Uterus (tissue), 2 donors: Measurements from ENCODE around the gene SP110.

Experiments used
- CTCF ChIP-seq, 4 experiments: fragments of 200-600 bp in 2 of 4; fragments of 450-650 bp in 2 of 4; sonication (generic) in 2 of 4; IDR thresholded peaks; one replicate each; pipeline ENCODE4 v1.5.1; 2016 to 2019; ENCODE audit warnings: antibody characterized with exemption in 4 of 4, mild to moderate bottlenecking in 2 of 4, moderate library complexity in 1 of 4
- POLR2A ChIP-seq, 2 donors: fragments of 450-650 bp; IDR thresholded peaks; one replicate each; pipeline ENCODE4 v1.6.1; 2016; ENCODE audit warnings: antibody characterized with exemption in 2 of 2, mild to moderate bottlenecking in 1 of 2, moderate library complexity in 1 of 2

- TF ChIP-seq CTCF (IDR thresholded peaks at IDR 0.05) (no peak), POLR2A (IDR thresholded peaks at IDR 0.05) (no peak)
Observed at GRCh38 chr2:230155359-230155758, 64.4 kb downstream of the SP110 start.
